Common myeloid progenitor, CD34-positive (primary cell): ENCODE measurements around the gene CRIM1.

Experiments
- CTCF ChIA-PET: fragments of 350-600 bp; sonication (Branson Sonifier 250); formaldehyde crosslinking; loops from one replicate; lab custom pipeline; 2021; ENCODE audit warnings: antibody characterized with exemption; lab: Charles Lee
- POLR2A ChIA-PET: fragments of 350-600 bp; sonication (Branson Sonifier 250); formaldehyde crosslinking; loops from one replicate; lab custom pipeline; 2021; ENCODE audit warnings: antibody characterized with exemption; lab: Charles Lee
- DNase-seq, 3 donors: peaks; one replicate each; pipeline versions ENCODE4 v3.0.0 to v3.0.0-alpha.2; 2013
- H3K27ac ChIP-seq, 2 experiments: 1 replicate in 1 of 2; 2 replicates in 1 of 2; pipeline ENCODE4 v1.7.0; 2013; ENCODE audit warnings: inconsistent platforms in 2 of 2, low read length in 2 of 2, mild to moderate bottlenecking in 2 of 2, low read depth in 1 of 2, moderate library complexity in 1 of 2; ENCODE audit not compliant: severe bottlenecking in 2 of 2, insufficient read depth in 1 of 2, poor library complexity in 1 of 2
- H3K27me3 ChIP-seq, 5 experiments: replicated peaks in 2 of 5; 1 replicate in 3 of 5; 2 replicates in 2 of 5; pipeline versions ENCODE4 v1.6.1 to v1.7.0; 2013; ENCODE audit warnings: low read length in 4 of 5, mild to moderate bottlenecking in 2 of 5, moderate library complexity in 2 of 5, inconsistent platforms in 1 of 5; ENCODE audit not compliant: insufficient read depth in 5 of 5, control insufficient read depth in 4 of 5
- H3K36me3 ChIP-seq, 4 experiments: 1 replicate in 2 of 4; 2 replicates in 2 of 4; pipeline versions ENCODE4 v1.6.1 to v1.7.0; 2013; ENCODE audit warnings: low read length in 3 of 4, control low read depth in 1 of 4, mild to moderate bottlenecking in 1 of 4; ENCODE audit not compliant: control insufficient read depth in 4 of 4, insufficient read depth in 4 of 4
- H3K4me1 ChIP-seq, 4 experiments: 1 replicate in 3 of 4; 2 replicates in 1 of 4; pipeline versions ENCODE4 v1.6.1 to v1.7.1; 2013; ENCODE audit warnings: low read length in 3 of 4, mild to moderate bottlenecking in 3 of 4, control low read depth in 1 of 4, inconsistent platforms in 1 of 4, moderate library complexity in 1 of 4; ENCODE audit not compliant: control insufficient read depth in 4 of 4, insufficient read depth in 4 of 4; ENCODE audit errors: control extremely low read depth in 1 of 4
- H3K4me3 ChIP-seq, 7 experiments: 1 replicate in 4 of 7; 2 replicates in 3 of 7; pipeline versions ENCODE4 v1.5.1 to v1.7.0; 2013; ENCODE audit warnings: mild to moderate bottlenecking in 7 of 7, low read length in 6 of 7, moderate library complexity in 6 of 7, inconsistent platforms in 2 of 7, low read depth in 2 of 7, control low read depth in 1 of 7; ENCODE audit not compliant: insufficient read depth in 4 of 7, control insufficient read depth in 1 of 7; ENCODE audit errors: extremely low read depth in 1 of 7
- H3K9me3 ChIP-seq, 5 experiments: 1 replicate in 4 of 5; 2 replicates in 1 of 5; pipeline versions ENCODE4 v1.6.1 to v1.7.1; 2013; ENCODE audit warnings: low read length in 4 of 5, mild to moderate bottlenecking in 2 of 5, inconsistent platforms in 1 of 5, low read depth in 1 of 5, moderate library complexity in 1 of 5; ENCODE audit not compliant: control insufficient read depth in 4 of 5, insufficient read depth in 2 of 5; ENCODE audit errors: control extremely low read depth in 1 of 5
- WGBS: methylation state at CpG from one replicate; pipeline ENCODE4 v1.1.5; 2013; ENCODE audit not compliant: insufficient coverage; 5-methylcytosine and 5-hydroxymethylcytosine counted together

The CRIM1 gene

DNA sequence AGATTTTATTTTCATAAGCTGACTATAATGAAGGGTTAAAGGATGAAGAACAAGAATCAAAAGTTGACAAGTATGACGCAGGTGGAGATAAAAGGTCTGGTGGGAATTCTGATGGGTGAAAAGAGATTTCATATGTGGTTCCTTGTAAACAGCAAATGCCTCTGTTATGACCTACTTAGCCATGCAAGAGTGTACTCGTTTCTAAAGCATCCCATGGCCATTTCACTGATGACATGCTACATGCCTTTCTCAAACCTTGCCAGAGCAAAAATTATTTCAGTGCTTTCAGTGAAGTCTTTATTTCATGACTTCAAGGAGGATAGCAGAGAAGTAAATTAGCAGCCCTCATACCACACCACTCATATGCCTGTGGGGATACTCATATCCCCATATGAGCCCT lies 170.6 kb downstream of the CRIM1 start:
- CTCF ChIA-PET = interaction anchor here (1.1 kb wide), 1 partner anchor 10 kb away, joined by 3 read pairs; no protein-coding TSS in a partner anchor
- no peak for DNase-seq
- POLR2A ChIA-PET = no interaction called here
- no peak overlapping the region for H3K4me3 ChIP-seq
- H3K27ac ChIP-seq = no peak overlapping the region
- H3K9me3 ChIP-seq = no peaks in the 10 kb centered on the region
- no peaks in the 10 kb centered on the region for H3K27me3 ChIP-seq
- peaks cover 3 to 19% (median 12%) of the 10 kb centered on the region in 4 experiments for H3K36me3 ChIP-seq
- peaks cover 0 to 10% (median 3%) of the 10 kb centered on the region in 4 experiments for H3K4me1 ChIP-seq
- 100% methylated on average over 2 of the region's 2 CpGs for WGBS

DNA sequence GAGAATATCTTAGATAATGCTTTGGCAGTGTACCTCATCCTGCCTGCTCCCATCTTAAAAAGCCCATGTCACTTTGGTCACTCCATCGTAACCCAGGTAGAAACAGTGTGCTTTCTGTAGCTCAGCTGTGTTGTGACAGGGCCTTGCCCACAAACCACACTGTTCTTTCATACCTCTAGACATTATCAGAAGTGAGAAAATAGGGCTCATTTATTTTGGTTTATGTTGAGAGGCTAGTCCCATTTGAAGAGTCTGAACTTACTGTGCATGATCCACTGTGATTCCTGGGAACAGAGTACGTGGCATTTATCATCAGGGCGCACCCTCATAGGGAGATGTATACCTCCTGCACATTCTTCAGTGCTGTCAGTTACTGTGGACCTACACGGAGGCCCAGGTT lies 172.7 kb downstream of the CRIM1 start:
- Histone ChIP-seq H3K27ac (no peak overlapping the region), H3K27me3 (no peaks in the 10 kb centered on the region), H3K4me1 (peaks cover 0 to 13% (median 3%) of the 10 kb centered on the region in 4 experiments), H3K9me3 (no peaks in the 10 kb centered on the region), H3K4me3 (no peak overlapping the region), H3K36me3 (peaks cover 0 to 14% (median 8%) of the 10 kb centered on the region in 4 experiments)
- WGBS = 97% methylated on average over 4 of the region's 4 CpGs
- no peak for DNase-seq
- ChIA-PET POLR2A (no interaction called here), CTCF (interaction anchor here (0.5 to 1.6 kb wide), 2 partner anchors 16 to 176 kb away, joined by 3 to 5 read pairs; no protein-coding TSS in a partner anchor)

DNA sequence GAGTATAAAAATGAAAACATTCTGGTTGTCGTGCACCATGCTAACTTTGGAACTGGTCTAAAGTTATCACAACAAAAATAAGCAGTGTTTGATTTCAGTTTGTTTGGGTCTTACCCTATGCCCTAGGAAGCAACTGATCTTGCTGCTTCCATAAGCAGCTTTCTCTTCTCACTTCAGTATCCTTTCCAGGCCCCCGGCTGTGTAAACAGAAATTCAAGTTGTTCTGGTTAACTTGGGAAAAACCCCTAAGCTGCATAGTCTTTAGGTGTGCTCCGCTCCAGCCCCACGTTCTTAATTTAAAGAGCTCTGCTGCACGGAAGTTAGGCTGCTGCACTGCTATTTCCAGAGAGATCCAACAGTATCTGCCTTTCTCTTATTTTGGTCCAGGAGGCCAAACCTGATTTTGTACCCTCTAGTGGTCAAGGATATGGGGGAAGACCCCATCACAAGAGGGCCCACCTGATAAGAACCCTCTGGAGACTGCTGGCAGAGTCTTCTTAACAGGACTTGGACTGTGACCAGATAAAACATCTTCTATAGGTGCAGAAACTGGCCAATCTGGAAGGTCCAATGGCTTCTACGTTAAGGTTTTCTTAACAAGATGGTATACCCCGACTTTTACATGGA lies 173.3 kb downstream of the CRIM1 start:
- H3K4me3 ChIP-seq = no peak overlapping the region
- DNase-seq = no peak
- POLR2A ChIA-PET = no interaction called here
- WGBS = 95% methylated on average over 5 of the region's 7 CpGs
- H3K4me1 ChIP-seq = peaks cover 0 to 13% (median 3%) of the 10 kb centered on the region in 4 experiments
- H3K27ac ChIP-seq = no peak overlapping the region
- H3K9me3 ChIP-seq = no peaks in the 10 kb centered on the region
- CTCF ChIA-PET = interaction anchor here (1.6 kb wide), 1 partner anchor 176 kb away, joined by 5 read pairs; no protein-coding TSS in a partner anchor
- no peaks in the 10 kb centered on the region for H3K27me3 ChIP-seq
- H3K36me3 ChIP-seq = peaks cover 0 to 10% (median 4%) of the 10 kb centered on the region in 4 experiments

DNA sequence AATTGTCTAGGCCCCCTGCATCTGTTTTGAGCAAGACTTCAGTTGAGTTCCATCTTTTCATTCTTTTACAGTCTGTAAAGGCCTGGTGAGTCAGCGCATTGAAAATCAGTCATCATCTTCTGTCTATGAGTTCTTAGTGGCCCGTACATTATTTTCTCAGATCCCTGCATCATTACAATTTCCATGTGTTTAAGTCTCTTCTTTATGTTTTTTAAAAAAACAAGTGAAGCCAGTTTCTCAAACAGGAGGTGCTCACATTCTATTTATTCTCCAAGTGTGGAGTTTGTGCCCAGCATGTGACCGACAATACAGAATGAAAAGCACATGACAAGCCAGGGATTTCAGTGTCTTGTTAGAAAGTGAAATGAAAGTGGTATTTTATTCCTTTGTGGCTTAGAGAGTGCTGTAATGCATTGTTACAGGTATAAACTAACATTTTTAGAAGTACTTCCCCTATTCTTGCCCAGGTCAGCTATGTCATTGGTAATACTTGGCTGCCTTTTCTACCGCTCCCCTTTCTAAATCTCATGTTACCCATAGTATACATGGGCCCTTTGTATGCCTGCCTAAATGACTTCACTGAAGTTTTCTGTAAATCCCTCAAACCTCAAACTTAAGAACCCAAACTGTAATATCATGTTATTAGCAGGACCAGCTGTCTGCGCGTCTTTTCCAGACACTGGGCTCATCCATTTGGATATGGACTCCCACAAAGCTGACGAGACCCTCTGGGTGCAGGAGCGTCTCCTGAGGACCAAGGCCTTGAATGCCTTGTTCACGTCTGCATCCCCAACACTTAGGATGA lies 174.8 kb downstream of the CRIM1 start:
- Histone ChIP-seq H3K27me3 (no peaks in the 10 kb centered on the region), H3K4me3 (peak overlapping the region in 1 of 7 experiments; percentile 22), H3K4me1 (peaks cover 0 to 13% (median 3%) of the 10 kb centered on the region in 4 experiments), H3K36me3 (peaks cover 0 to 8% (median 2%) of the 10 kb centered on the region in 4 experiments), H3K9me3 (no peaks in the 10 kb centered on the region), H3K27ac (no peak overlapping the region)
- DNase-seq = no peak
- 94% methylated on average over 7 of the region's 9 CpGs for WGBS
- POLR2A ChIA-PET = no interaction called here
- CTCF ChIA-PET = no interaction called here

DNA sequence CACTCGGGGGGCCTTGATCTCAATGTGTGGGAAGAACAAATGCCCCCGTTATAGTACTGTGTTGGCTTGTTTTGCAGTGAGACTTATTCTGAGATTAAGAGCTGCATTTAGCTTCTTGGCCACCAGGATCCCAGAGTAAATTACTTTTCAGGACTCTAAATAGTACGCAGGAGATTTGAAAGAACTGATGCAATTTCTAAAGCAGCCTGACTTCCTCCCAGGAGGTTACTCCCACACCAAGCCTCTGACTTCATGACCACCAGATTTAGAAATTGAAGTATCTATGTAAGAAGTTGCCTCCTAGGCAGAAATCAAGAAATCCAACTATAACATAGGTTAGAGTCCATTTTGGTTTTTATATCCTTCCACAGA lies 175.4 kb downstream of the CRIM1 start:
- H3K27me3 ChIP-seq = no peaks in the 10 kb centered on the region
- WGBS = 100% methylated on average over 2 of the region's 3 CpGs
- CTCF ChIA-PET = no interaction called here
- no peaks in the 10 kb centered on the region for H3K9me3 ChIP-seq
- H3K4me1 ChIP-seq = peaks cover 0 to 13% (median 3%) of the 10 kb centered on the region in 4 experiments
- POLR2A ChIA-PET = no interaction called here
- peaks cover 0 to 8% (median 2%) of the 10 kb centered on the region in 4 experiments for H3K36me3 ChIP-seq
- peak overlapping the region in 1 of 7 experiments; percentile 22 for H3K4me3 ChIP-seq
- no peak overlapping the region for H3K27ac ChIP-seq
- peak in 1 of 3 donors; percentile 17 for DNase-seq

DNA sequence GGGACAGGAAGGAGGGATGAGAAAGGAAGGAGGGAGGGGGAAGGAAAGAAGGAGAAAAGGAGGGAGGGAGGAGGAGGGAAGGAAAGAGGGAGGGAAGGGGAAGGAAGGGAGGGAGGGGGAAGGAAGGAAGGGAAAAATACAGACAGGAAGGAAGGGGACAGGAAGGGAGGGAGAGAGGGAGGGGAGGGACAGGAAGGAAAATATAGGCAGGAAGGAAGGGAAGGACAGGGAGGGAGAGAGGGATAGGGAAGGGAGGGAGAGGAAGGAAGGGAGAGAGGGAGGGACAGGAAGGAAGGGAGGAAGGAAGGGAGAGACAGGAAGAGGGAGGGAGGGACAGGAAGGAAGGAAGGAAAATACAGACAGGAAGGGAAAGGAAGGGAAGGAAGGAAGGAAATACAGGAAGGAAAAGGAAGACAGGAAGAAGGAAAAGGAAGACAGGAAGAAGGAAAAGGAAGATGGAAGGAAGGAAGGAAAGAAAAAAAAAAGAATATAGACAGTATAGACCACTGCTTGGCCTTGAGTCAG lies 178.8 kb downstream of the CRIM1 start:
- Histone ChIP-seq H3K4me3 (no peak overlapping the region), H3K27me3 (no peaks in the 10 kb centered on the region), H3K4me1 (peaks cover 5 to 13% (median 6%) of the 10 kb centered on the region in 4 experiments), H3K27ac (no peak overlapping the region), H3K36me3 (peaks cover 0 to 5% (median 1%) of the 10 kb centered on the region in 4 experiments), H3K9me3 (no peaks in the 10 kb centered on the region)
- CTCF ChIA-PET = no interaction called here
- POLR2A ChIA-PET = no interaction called here
- DNase-seq = no peak

DNA sequence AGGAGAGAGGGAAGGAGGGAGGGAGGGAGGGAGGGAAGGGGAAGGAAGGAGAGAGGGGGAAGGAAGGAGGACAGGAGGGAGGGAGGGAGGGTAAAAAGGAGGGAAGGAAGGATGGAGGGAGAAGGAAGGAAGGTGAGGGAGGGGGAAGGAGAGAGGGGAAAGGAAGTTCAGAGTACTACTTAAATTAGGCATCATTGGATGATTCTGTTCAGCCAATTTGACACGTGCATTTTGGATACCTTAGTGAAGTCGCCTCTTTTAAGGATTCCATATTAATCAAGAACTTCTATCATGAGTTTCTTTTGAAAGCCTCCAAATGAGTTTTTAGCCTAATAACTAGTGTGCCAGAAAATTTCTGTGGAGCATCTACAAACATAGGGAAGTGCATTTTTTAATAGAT lies 179.5 kb downstream of the CRIM1 start:
- no peaks in the 10 kb centered on the region for H3K27me3 ChIP-seq
- 100% methylated on average over 1 of the region's 2 CpGs for WGBS
- CTCF ChIA-PET = no interaction called here
- peaks cover 5 to 13% (median 6%) of the 10 kb centered on the region in 4 experiments for H3K4me1 ChIP-seq
- no peak for DNase-seq
- no peak overlapping the region for H3K4me3 ChIP-seq
- POLR2A ChIA-PET = no interaction called here
- H3K36me3 ChIP-seq = peaks cover 0 to 5% (median 2%) of the 10 kb centered on the region in 4 experiments
- no peak overlapping the region for H3K27ac ChIP-seq
- no peaks in the 10 kb centered on the region for H3K9me3 ChIP-seq
